ENCODE measurements around the gene CCL4. TPM values are rescaled to one million over a fixed set of nuclear protein-coding genes. Genes with fewer than 3 reads are reported as not detected.
"Not testable (repeated sequence)": the region's sequence is repeated elsewhere in the genome, so short reads cannot be mapped to it uniquely, and the experiment has no call there.

Gene CCL4
- total and polyA plus RNA-seq, 2 experiments from 2014 or later: not detected

- no peak for TF ChIP-seq ZNF462 (CRISPR knock-in tag; IDR thresholded peaks at IDR 0.05)
- no peak for TF ChIP-seq EZH2phosphoT487 (IDR thresholded peaks at IDR 0.05; ENCODE audit: unreplicated experiment)
- TF ChIP-seq STAT1 (IDR thresholded peaks at IDR 0.05; ENCODE audit: unreplicated experiment): no peak
- TF ChIP-seq ETS1 (IDR thresholded peaks at IDR 0.05): no peak
- TF ChIP-seq CREB1 (CRISPR knock-in tag; IDR thresholded peaks at IDR 0.05; ENCODE audit: low read depth): no peak
- no peak for TF ChIP-seq NANOG (IDR thresholded peaks at IDR 0.05; ENCODE audit: borderline replicate concordance)
- TF ChIP-seq REST (IDR thresholded peaks at IDR 0.05; ENCODE audit: unreplicated experiment): no peak
Measured at GRCh38 chr17:36086791-36087190, 16.8 kb upstream of the CCL4 start (continued).

GRCh38 chr17:36087471-36087870, 16.2 kb upstream of the CCL4 start:
- H3K27me3 ChIP-seq (ENCODE audit: insufficient read depth); H3K27ac ChIP-seq (ENCODE audit: low read depth); H3K4me2 ChIP-seq; H3F3A ChIP-seq (replicated peaks; ENCODE audit: low read depth); DNase-seq (ENCODE audit: low spot score); ATAC-seq; H3K9me3 Mint-ChIP-seq; H3K36me3 Mint-ChIP-seq (ENCODE audit: low read depth); H4K20me1 ChIP-seq (replicated peaks; ENCODE audit: insufficient read depth); H3K36me3 ChIP-seq (ENCODE audit: insufficient read depth); H3K27ac Mint-ChIP-seq; H2AFZ ChIP-seq; H3K4me3 Mint-ChIP-seq; H3K4me3 ChIP-seq; H3K9me2 ChIP-seq (ENCODE audit: insufficient read depth); H3K27me3 Mint-ChIP-seq (ENCODE audit: insufficient read depth, low read depth, poor library complexity); H3K79me2 ChIP-seq (replicated peaks; ENCODE audit: insufficient read depth): not testable (repeated sequence)
- H3K4me1 Mint-ChIP-seq: peaks cover 19% of the 10 kb centered on the region
- H3K4me1 ChIP-seq (ENCODE audit: insufficient read depth): peaks cover 15% of the 10 kb centered on the region; the same call in 1 of the 2 replicates

GRCh38 chr17:36087897-36088572, 15.6 kb upstream of the CCL4 start:
- not testable (repeated sequence) for H3F3A ChIP-seq (replicated peaks; ENCODE audit: low read depth); H3K27me3 ChIP-seq (ENCODE audit: insufficient read depth); H3K27ac ChIP-seq (ENCODE audit: low read depth); H3K36me3 ChIP-seq (ENCODE audit: insufficient read depth); H3K4me3 Mint-ChIP-seq; DNase-seq (ENCODE audit: low spot score); H3K9me2 ChIP-seq (ENCODE audit: insufficient read depth); H3K27me3 Mint-ChIP-seq (ENCODE audit: insufficient read depth, low read depth, poor library complexity); H4K20me1 ChIP-seq (replicated peaks; ENCODE audit: insufficient read depth); H2AFZ ChIP-seq; H3K79me2 ChIP-seq (replicated peaks; ENCODE audit: insufficient read depth); H3K9me3 Mint-ChIP-seq; H3K4me2 ChIP-seq; ATAC-seq; H3K36me3 Mint-ChIP-seq (ENCODE audit: low read depth); H3K27ac Mint-ChIP-seq; H3K4me3 ChIP-seq
- peaks cover 15% of the 10 kb centered on the region; the same call in 1 of the 2 replicates for H3K4me1 ChIP-seq (ENCODE audit: insufficient read depth)
- H3K4me1 Mint-ChIP-seq: peaks cover 19% of the 10 kb centered on the region
